ENCODE measurements around the gene DIAPH3. TPM values are rescaled to one million over a fixed set of nuclear protein-coding genes. Genes with fewer than 3 reads are reported as not detected.

DIAPH3 gene
- total and polyA plus RNA-seq, 4 donors, result 0.35 to 6.7 (median 1.1) TPM

DNA sequence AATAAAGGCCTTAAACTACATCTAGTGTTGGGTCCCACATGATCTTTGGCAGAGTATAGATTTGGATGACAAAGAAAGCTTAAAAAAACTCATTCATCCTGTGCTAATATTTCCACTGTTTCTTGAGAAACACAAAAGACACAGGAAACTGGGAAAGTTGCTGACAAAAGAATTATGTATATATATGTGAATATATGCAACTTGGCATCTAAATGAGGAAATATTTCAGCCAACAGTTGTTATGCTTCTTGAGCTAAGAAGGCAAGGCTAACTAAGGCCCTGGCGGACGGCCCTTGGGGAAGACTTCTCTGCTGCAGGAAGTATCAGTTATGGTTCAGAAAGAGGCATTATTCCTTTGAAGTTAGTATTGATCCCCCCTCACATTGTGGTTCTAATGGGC lies 491.8 kb downstream of the DIAPH3 start:
- Histone ChIP-seq H3K27me3 (ENCODE audit: control insufficient read depth in 3 of 3, insufficient read depth in 3 of 3, low read length in 2 of 3) (no peaks in the 10 kb centered on the region), H3K36me3 (ENCODE audit: control insufficient read depth in 4 of 4, insufficient read depth in 4 of 4, low read length in 4 of 4) (no peaks in the 10 kb centered on the region), H3K9me3 (ENCODE audit: control insufficient read depth in 4 of 4, insufficient read depth in 3 of 4, low read length in 3 of 4) (no peaks in the 10 kb centered on the region), H3K4me3 (no peak overlapping the region), H3K9ac (ENCODE audit: insufficient read depth in 1 of 2, low read length in 2 of 2) (no peak overlapping the region), H3K27ac (ENCODE audit: low read depth in 1 of 2, low read length in 1 of 2) (no peak overlapping the region), H3K4me1 (ENCODE audit: control insufficient read depth in 5 of 5, insufficient read depth in 5 of 5, low read length in 5 of 5) (peaks cover 0 to 21% (median 6%) of the 10 kb centered on the region in 5 donors)
- TF ChIP-seq, protein P1, sequence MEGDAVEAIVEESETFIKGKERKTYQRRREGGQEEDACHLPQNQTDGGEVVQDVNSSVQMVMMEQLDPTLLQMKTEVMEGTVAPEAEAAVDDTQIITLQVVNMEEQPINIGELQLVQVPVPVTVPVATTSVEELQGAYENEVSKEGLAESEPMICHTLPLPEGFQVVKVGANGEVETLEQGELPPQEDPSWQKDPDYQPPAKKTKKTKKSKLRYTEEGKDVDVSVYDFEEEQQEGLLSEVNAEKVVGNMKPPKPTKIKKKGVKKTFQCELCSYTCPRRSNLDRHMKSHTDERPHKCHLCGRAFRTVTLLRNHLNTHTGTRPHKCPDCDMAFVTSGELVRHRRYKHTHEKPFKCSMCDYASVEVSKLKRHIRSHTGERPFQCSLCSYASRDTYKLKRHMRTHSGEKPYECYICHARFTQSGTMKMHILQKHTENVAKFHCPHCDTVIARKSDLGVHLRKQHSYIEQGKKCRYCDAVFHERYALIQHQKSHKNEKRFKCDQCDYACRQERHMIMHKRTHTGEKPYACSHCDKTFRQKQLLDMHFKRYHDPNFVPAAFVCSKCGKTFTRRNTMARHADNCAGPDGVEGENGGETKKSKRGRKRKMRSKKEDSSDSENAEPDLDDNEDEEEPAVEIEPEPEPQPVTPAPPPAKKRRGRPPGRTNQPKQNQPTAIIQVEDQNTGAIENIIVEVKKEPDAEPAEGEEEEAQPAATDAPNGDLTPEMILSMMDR (IDR thresholded peaks at IDR 0.05; ENCODE audit: control extremely low read depth, extremely low read depth), result no peak
- 43 to 68% methylated on average over 2 of the region's 2 CpGs for whole genome bisulfite sequencing, 2 donors
- no peak for ATAC-seq (ENCODE audit: insufficient read depth, low FRiP score)
- peak; percentile 38 to 92 (median 78) for DNase-seq

DNA sequence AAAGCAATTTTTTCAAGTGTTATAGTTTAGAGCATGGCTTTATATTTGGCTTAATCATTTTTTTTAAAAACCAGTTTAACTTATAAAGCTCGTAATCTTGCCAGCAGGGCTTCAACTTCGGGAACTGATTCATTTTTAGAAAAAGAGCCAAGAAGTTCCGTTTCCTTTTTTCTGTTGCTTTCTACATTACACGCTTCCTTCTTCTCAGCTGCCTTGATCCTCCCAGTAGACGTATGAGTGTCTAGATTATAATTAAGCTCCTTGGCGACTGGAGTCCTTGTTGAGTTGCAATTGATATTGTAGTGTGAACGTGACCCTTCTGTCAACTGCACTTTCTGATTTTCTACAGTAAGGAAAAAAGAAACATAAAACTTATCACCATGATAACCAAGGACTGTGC lies 497.2 kb downstream of the DIAPH3 start:
- H3K9ac ChIP-seq (ENCODE audit: insufficient read depth in 1 of 2, low read length in 2 of 2), result no peak overlapping the region
- no peak for ATAC-seq (ENCODE audit: insufficient read depth, low FRiP score)
- H3K27me3 ChIP-seq (ENCODE audit: control insufficient read depth in 3 of 3, insufficient read depth in 3 of 3, low read length in 2 of 3), result no peaks in the 10 kb centered on the region
- H3K36me3 ChIP-seq (ENCODE audit: control insufficient read depth in 4 of 4, insufficient read depth in 4 of 4, low read length in 4 of 4), result no peaks in the 10 kb centered on the region
- 25 to 28% methylated on average over 7 of the region's 7 CpGs for WGBS, 2 donors
- H3K9me3 ChIP-seq (ENCODE audit: control insufficient read depth in 4 of 4, insufficient read depth in 3 of 4, low read length in 3 of 4), result no peaks in the 10 kb centered on the region
- TF ChIP-seq, protein P1 (IDR thresholded peaks at IDR 0.05; ENCODE audit: control extremely low read depth, extremely low read depth), result no peak
- peaks cover 0 to 27% (median 5%) of the 10 kb centered on the region in 5 donors for H3K4me1 ChIP-seq (ENCODE audit: control insufficient read depth in 5 of 5, insufficient read depth in 5 of 5, low read length in 5 of 5)
- H3K27ac ChIP-seq (ENCODE audit: low read depth in 1 of 2, low read length in 1 of 2), result no peak overlapping the region
- no peak overlapping the region for H3K4me3 ChIP-seq
- peak in 2 of 3 donors; percentile 52 to 71 for DNase-seq

DNA sequence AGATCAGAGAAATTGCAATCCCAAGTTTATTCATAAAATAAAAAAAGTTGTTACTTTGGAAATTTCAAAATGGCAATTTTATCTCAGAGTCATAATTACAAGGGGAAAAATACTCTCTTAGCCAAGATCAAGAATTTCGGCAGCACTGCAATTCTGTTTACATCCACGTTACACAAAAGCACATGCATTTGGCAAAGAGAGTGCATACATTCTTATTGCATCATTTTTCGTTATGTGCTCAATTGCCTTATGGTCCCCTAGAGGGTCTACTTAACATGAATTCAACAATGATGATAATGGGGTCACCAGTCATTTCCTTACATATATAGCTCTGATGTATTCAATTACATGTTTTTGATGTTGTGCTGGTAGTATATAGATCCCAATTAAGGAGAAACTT lies 498.0 kb downstream of the DIAPH3 start:
- Histone ChIP-seq H3K36me3 (ENCODE audit: control insufficient read depth in 4 of 4, insufficient read depth in 4 of 4, low read length in 4 of 4) (no peaks in the 10 kb centered on the region), H3K4me3 (no peak overlapping the region), H3K27me3 (ENCODE audit: control insufficient read depth in 3 of 3, insufficient read depth in 3 of 3, low read length in 2 of 3) (no peaks in the 10 kb centered on the region), H3K9me3 (ENCODE audit: control insufficient read depth in 4 of 4, insufficient read depth in 3 of 4, low read length in 3 of 4) (no peaks in the 10 kb centered on the region), H3K9ac (ENCODE audit: insufficient read depth in 1 of 2, low read length in 2 of 2) (no peak overlapping the region), H3K4me1 (ENCODE audit: control insufficient read depth in 5 of 5, insufficient read depth in 5 of 5, low read length in 5 of 5) (peaks cover 0 to 24% (median 5%) of the 10 kb centered on the region in 5 donors), H3K27ac (ENCODE audit: low read depth in 1 of 2, low read length in 1 of 2) (no peak overlapping the region)
- DNase-seq (peak; percentile 43 to 94 (median 93)), ATAC-seq (ENCODE audit: insufficient read depth, low FRiP score) (no peak)
- TF ChIP-seq, protein P1 (IDR thresholded peaks at IDR 0.05; ENCODE audit: control extremely low read depth, extremely low read depth), result no peak
- 70 to 75% methylated on average over 3 of the region's 3 CpGs for WGBS, 2 donors

DNA sequence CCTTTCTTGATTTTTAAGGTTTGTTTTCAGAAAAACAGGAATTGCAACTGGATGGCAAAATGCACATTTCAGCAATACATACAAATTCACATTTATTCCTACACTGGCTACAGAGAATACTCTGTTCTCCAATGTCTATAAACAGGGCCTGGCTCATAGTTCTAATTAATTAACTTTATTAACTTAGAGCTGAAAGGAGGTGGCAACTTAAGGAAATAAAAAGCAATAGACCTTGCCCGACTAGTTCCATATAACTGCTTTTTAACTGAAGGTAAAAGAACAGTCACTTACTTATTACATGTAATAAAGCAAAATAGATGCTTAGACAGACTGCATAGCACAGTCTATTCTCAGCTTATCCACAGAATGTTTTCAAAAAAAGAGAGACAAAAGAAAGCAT lies 498.5 kb downstream of the DIAPH3 start:
- DNase-seq (no peak), ATAC-seq (ENCODE audit: insufficient read depth, low FRiP score) (no peak)
- H3K27ac ChIP-seq (ENCODE audit: low read depth in 1 of 2, low read length in 1 of 2), result no peak overlapping the region
- TF ChIP-seq, protein P1 (IDR thresholded peaks at IDR 0.05; ENCODE audit: control extremely low read depth, extremely low read depth), result no peak
- no peak overlapping the region for H3K9ac ChIP-seq (ENCODE audit: insufficient read depth in 1 of 2, low read length in 2 of 2)
- H3K4me1 ChIP-seq (ENCODE audit: control insufficient read depth in 5 of 5, insufficient read depth in 5 of 5, low read length in 5 of 5), result peaks cover 0 to 24% (median 5%) of the 10 kb centered on the region in 5 donors
- no peaks in the 10 kb centered on the region for H3K9me3 ChIP-seq (ENCODE audit: control insufficient read depth in 4 of 4, insufficient read depth in 3 of 4, low read length in 3 of 4)
- H3K27me3 ChIP-seq (ENCODE audit: control insufficient read depth in 3 of 3, insufficient read depth in 3 of 3, low read length in 2 of 3), result no peaks in the 10 kb centered on the region
- no peaks in the 10 kb centered on the region for H3K36me3 ChIP-seq (ENCODE audit: control insufficient read depth in 4 of 4, insufficient read depth in 4 of 4, low read length in 4 of 4)
- 81 to 85% methylated on average over 1 of the region's 1 CpG for WGBS, 2 donors
- H3K4me3 ChIP-seq, result no peak overlapping the region
